ENCODE measurements around the gene NRG4.

DNA sequence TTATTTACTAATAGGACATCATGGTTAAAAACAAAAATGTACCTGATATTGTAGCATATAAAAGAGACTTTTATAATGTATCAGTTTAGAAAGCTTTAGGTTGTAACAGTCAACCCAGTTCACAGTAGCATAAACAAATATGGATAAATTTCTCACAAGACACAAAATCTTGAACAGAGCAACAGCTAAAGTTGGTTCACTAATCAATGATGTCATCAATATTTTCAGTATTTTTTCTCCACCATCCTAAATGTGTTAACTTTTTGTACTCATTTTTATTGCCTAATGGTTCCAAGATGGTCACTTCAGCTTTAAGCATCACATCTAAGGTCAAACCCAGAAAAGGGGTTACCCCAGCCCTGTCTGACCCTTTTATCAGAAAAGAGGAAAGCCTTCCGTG lies 21.2 kb upstream of the NRG4 start:
- TF ChIP-seq, protein P1, sequence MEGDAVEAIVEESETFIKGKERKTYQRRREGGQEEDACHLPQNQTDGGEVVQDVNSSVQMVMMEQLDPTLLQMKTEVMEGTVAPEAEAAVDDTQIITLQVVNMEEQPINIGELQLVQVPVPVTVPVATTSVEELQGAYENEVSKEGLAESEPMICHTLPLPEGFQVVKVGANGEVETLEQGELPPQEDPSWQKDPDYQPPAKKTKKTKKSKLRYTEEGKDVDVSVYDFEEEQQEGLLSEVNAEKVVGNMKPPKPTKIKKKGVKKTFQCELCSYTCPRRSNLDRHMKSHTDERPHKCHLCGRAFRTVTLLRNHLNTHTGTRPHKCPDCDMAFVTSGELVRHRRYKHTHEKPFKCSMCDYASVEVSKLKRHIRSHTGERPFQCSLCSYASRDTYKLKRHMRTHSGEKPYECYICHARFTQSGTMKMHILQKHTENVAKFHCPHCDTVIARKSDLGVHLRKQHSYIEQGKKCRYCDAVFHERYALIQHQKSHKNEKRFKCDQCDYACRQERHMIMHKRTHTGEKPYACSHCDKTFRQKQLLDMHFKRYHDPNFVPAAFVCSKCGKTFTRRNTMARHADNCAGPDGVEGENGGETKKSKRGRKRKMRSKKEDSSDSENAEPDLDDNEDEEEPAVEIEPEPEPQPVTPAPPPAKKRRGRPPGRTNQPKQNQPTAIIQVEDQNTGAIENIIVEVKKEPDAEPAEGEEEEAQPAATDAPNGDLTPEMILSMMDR (IDR thresholded peaks at IDR 0.05; ENCODE audit: poor library complexity), result no peak
- TF ChIP-seq EZH2phosphoT487 (IDR thresholded peaks at IDR 0.05; ENCODE audit: low read depth, severe bottlenecking, unreplicated experiment) (no peak), EZH2 (IDR thresholded peaks at IDR 0.05; ENCODE audit: borderline replicate concordance) (no peak)
